GM12873 (cell line): ENCODE measurements around the gene TTC23.

Experiments
- CTCF ChIP-seq: IDR thresholded peaks from 2 replicates; pipeline ENCODE4 v1.5.1; 2012; ENCODE audit warnings: low read depth, mild to moderate bottlenecking, moderate library complexity, low read length, control low read depth; ENCODE audit not compliant: insufficient read depth; ENCODE audit errors: missing control alignments

Gene TTC23

GRCh38 chr15:99135194-99135593, 114.2 kb downstream of the TTC23 start:
- no peak for TF ChIP-seq CTCF

DNA sequence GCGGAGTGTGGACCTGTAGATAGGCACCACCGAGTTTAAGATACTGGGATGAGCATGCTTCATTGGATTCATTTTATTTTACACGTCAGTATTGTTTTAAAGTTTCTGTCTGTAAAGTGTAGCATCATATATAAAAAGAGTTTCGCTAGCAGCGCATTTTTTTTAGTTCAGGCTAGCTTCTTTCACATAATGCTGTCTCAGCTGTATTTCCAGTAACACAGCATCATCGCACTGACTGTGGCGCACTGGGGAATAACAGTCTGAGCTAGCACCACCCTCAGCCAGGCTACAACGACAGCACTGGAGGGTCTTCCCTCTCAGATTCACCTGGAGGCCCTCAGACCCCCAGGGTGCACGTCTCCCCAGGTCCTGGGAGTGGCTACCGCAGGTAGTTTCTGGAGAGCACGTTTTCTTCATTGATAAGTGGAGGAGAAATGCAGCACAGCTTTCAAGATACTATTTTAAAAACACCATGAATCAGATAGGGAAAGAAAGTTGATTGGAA, 115.0 kb downstream of the TTC23 start:
- TF ChIP-seq CTCF = no peak

- no peak for TF ChIP-seq CTCF
These were observed 116.6 kb downstream of the TTC23 start for GRCh38 chr15:99132634-99133287.

DNA sequence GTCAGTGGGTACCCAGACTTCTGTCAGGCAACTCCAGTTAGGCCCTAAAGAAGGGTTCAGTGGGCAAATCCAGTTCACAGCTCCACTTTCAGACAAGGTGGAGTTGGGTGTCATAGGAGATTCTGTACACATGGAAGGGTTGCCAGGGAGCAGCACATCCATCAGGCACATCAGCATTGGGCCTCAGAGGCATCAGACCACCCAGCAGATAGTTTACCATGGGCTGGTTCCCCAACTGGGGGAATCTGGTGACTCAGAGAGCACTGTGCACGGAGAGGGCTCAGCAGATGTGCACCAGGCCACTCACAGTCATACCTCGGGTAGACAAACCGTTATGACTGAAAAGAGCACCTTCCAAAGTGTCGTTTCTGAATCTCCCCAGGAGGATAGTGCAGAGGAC, 117.3 kb downstream of the TTC23 start:
- TF ChIP-seq CTCF = no peak

GRCh38 chr15:99131441-99132023, 117.8 kb downstream of the TTC23 start:
- no peak for TF ChIP-seq CTCF

- TF ChIP-seq CTCF = no peak
These were observed 118.5 kb downstream of the TTC23 start for GRCh38 chr15:99130765-99131440.

DNA sequence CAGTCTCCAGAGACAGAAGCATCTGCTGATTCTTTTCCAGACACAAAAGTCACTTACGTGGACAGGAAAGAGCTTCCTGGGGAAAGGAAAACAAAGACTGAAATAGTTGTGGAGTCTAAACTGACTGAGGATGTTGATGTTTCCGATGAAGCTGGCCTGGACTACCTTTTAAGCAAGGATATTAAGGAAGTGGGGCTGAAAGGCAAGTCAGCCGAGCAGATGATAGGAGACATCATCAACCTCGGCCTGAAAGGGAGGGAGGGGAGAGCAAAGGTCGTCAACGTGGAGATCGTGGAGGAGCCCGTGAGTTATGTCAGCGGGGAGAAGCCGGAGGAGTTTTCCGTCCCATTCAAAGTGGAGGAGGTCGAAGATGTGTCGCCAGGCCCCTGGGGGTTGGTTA, 119.1 kb downstream of the TTC23 start:
- TF ChIP-seq CTCF = no peak
